ENCODE data around the gene GPR153.
A peak's percentile ranks its signal among the peaks of the same experiment; 100 is the strongest.

Gene GPR153

GRCh38 chr1:6198646-6199297, 62.1 kb downstream of the GPR153 start:
- DNase-seq = peak; percentile 19

- no peak for DNase-seq
These were observed 63.0 kb downstream of the GPR153 start for GRCh38 chr1:6197746-6198427.
